Activated CD4-positive, alpha-beta memory T cell treated with anti-CD3 and anti-CD28 coated beads for 36 hours (primary cell): ENCODE results near the gene CPNE4. TPM values are rescaled to one million over a fixed set of nuclear protein-coding genes. Genes with fewer than 3 reads are reported as not detected.
"Not testable (repeated sequence)": the region's sequence is repeated elsewhere in the genome, so short reads cannot be mapped to it uniquely, and the experiment has no call there.

Source experiments
- CTCF ChIA-PET: fragments of 350-600 bp; sonication (Branson Sonifier 250); formaldehyde crosslinking; loops from one replicate; lab custom pipeline; 2021; ENCODE audit warnings: antibody characterized with exemption, inconsistent platforms; lab: Charles Lee
- POLR2A ChIA-PET: fragments of 350-600 bp; sonication (Branson Sonifier 250); formaldehyde crosslinking; loops from one replicate; lab custom pipeline; 2021; ENCODE audit warnings: antibody characterized with exemption; lab: Charles Lee
- DNase-seq: peaks from one replicate; pipeline ENCODE4 v3.0.0-alpha.2; 2020
- H3K27ac Mint-ChIP-seq: one replicate; pipeline ENCODE4 v1.8.0; 2021; ENCODE audit warnings: mixed read lengths
- H3K27me3 Mint-ChIP-seq: one replicate; pipeline ENCODE4 v1.8.0; 2021; ENCODE audit warnings: mixed read lengths
- H3K36me3 Mint-ChIP-seq: one replicate; pipeline ENCODE4 v1.8.0; 2021; ENCODE audit warnings: mixed read lengths
- H3K4me1 Mint-ChIP-seq: one replicate; pipeline ENCODE4 v1.8.0; 2021; ENCODE audit warnings: low read depth, mixed read lengths
- H3K4me3 Mint-ChIP-seq: one replicate; pipeline ENCODE4 v1.8.0; 2021; ENCODE audit warnings: mild to moderate bottlenecking, mixed read lengths
- H3K9me3 Mint-ChIP-seq: one replicate; pipeline ENCODE4 v1.8.0; 2021; ENCODE audit warnings: mixed read lengths
- intact Hi-C: fragments of 100-400 bp; cut with micrococcal nuclease; formaldehyde crosslinking; loops from one replicate; pipeline ENCODE4 v1.15.1; 2023
- total RNA-seq, 2 experiments: library from RNA; stranded (reverse); gene quantifications; one replicate each; pipeline ENCODE4 v1.2.3, GENCODE V29; 2021

CPNE4 gene
- total RNA-seq, 2 experiments from 2014 or later = not detected

- ChIA-PET POLR2A (no interaction called here), CTCF (no interaction called here)
- Mint-ChIP-seq H3K36me3 (no peaks in the 10 kb centered on the region), H3K4me3 (no peak overlapping the region), H3K4me1 (no peaks in the 10 kb centered on the region), H3K27me3 (no peaks in the 10 kb centered on the region), H3K9me3 (no peaks in the 10 kb centered on the region), H3K27ac (no peak overlapping the region)
- intact Hi-C loops = no loop called here
- no peak for DNase-seq
Observed at GRCh38 chr3:131898346-131898745, 136.5 kb downstream of the CPNE4 start.

GRCh38 chr3:131896285-131896684, 138.5 kb downstream of the CPNE4 start:
- no peak for DNase-seq
- ChIA-PET POLR2A (no interaction called here), CTCF (no interaction called here)
- H3K9me3 Mint-ChIP-seq = no peaks in the 10 kb centered on the region
- intact Hi-C loops = no loop called here
- no peak overlapping the region for H3K4me3 Mint-ChIP-seq
- H3K4me1 Mint-ChIP-seq = no peaks in the 10 kb centered on the region
- H3K36me3 Mint-ChIP-seq = no peaks in the 10 kb centered on the region
- no peaks in the 10 kb centered on the region for H3K27me3 Mint-ChIP-seq
- no peak overlapping the region for H3K27ac Mint-ChIP-seq

GRCh38 chr3:131895766-131896165, 139.0 kb downstream of the CPNE4 start:
- no peaks in the 10 kb centered on the region for H3K9me3 Mint-ChIP-seq
- H3K4me3 Mint-ChIP-seq = no peak overlapping the region
- intact Hi-C loops = no loop called here
- H3K27me3 Mint-ChIP-seq = no peaks in the 10 kb centered on the region
- H3K27ac Mint-ChIP-seq = no peak overlapping the region
- no peaks in the 10 kb centered on the region for H3K36me3 Mint-ChIP-seq
- DNase-seq = no peak
- ChIA-PET POLR2A (no interaction called here), CTCF (no interaction called here)
- no peaks in the 10 kb centered on the region for H3K4me1 Mint-ChIP-seq

GRCh38 chr3:131892331-131892730, 142.5 kb downstream of the CPNE4 start:
- intact Hi-C loops = no loop called here
- no peak for DNase-seq
- no peak overlapping the region for H3K27ac Mint-ChIP-seq
- H3K9me3 Mint-ChIP-seq = no peaks in the 10 kb centered on the region
- no peaks in the 10 kb centered on the region for H3K36me3 Mint-ChIP-seq
- peaks cover under 1% of the 10 kb centered on the region for H3K27me3 Mint-ChIP-seq
- H3K4me1 Mint-ChIP-seq = no peaks in the 10 kb centered on the region
- ChIA-PET POLR2A (no interaction called here), CTCF (no interaction called here)
- H3K4me3 Mint-ChIP-seq = no peak overlapping the region

GRCh38 chr3:131885871-131886270, 148.9 kb downstream of the CPNE4 start:
- H3K4me1 Mint-ChIP-seq, H3K36me3 Mint-ChIP-seq, H3K4me3 Mint-ChIP-seq, CTCF ChIA-PET, H3K27ac Mint-ChIP-seq, intact Hi-C loops, POLR2A ChIA-PET, DNase-seq, H3K27me3 Mint-ChIP-seq, H3K9me3 Mint-ChIP-seq: not testable (repeated sequence)

GRCh38 chr3:131883711-131884407, 151.0 kb downstream of the CPNE4 start:
- intact Hi-C loops = no loop called here
- Mint-ChIP-seq H3K9me3 (no peaks in the 10 kb centered on the region), H3K4me1 (no peaks in the 10 kb centered on the region), H3K36me3 (no peaks in the 10 kb centered on the region), H3K27ac (no peak overlapping the region), H3K27me3 (peaks cover 3% of the 10 kb centered on the region), H3K4me3 (no peak overlapping the region)
- POLR2A ChIA-PET = no interaction called here
- no peak for DNase-seq
- CTCF ChIA-PET = no interaction called here

GRCh38 chr3:131883086-131883485, 151.7 kb downstream of the CPNE4 start:
- H3K9me3 Mint-ChIP-seq = no peaks in the 10 kb centered on the region
- H3K4me1 Mint-ChIP-seq = no peaks in the 10 kb centered on the region
- no peak overlapping the region for H3K27ac Mint-ChIP-seq
- intact Hi-C loops = no loop called here
- DNase-seq = no peak
- POLR2A ChIA-PET = no interaction called here
- no peaks in the 10 kb centered on the region for H3K36me3 Mint-ChIP-seq
- H3K27me3 Mint-ChIP-seq = peaks cover 3% of the 10 kb centered on the region
- CTCF ChIA-PET = no interaction called here
- H3K4me3 Mint-ChIP-seq = no peak overlapping the region

GRCh38 chr3:131881777-131882176, 153.0 kb downstream of the CPNE4 start:
- H3K27me3 Mint-ChIP-seq = no peaks in the 10 kb centered on the region
- intact Hi-C loops = no loop called here
- CTCF ChIA-PET = no interaction called here
- H3K4me1 Mint-ChIP-seq = no peaks in the 10 kb centered on the region
- no peak for DNase-seq
- H3K27ac Mint-ChIP-seq = no peak overlapping the region
- H3K36me3 Mint-ChIP-seq = no peaks in the 10 kb centered on the region
- POLR2A ChIA-PET = no interaction called here
- H3K9me3 Mint-ChIP-seq = no peaks in the 10 kb centered on the region
- no peak overlapping the region for H3K4me3 Mint-ChIP-seq

GRCh38 chr3:131880948-131881347, 153.9 kb downstream of the CPNE4 start:
- no peaks in the 10 kb centered on the region for H3K36me3 Mint-ChIP-seq
- no peak for DNase-seq
- intact Hi-C loops = no loop called here
- no peaks in the 10 kb centered on the region for H3K4me1 Mint-ChIP-seq
- CTCF ChIA-PET = interaction anchor here (0.5 kb wide), 1 partner anchor 311 kb away, joined by 4 read pairs; no protein-coding TSS in a partner anchor
- H3K27ac Mint-ChIP-seq = no peak overlapping the region
- H3K9me3 Mint-ChIP-seq = no peaks in the 10 kb centered on the region
- H3K27me3 Mint-ChIP-seq = no peaks in the 10 kb centered on the region
- POLR2A ChIA-PET = no interaction called here
- H3K4me3 Mint-ChIP-seq = no peak overlapping the region

- intact Hi-C loops = no loop called here
- POLR2A ChIA-PET = no interaction called here
Observed at GRCh38 chr3:131868203-131868602, 166.6 kb downstream of the CPNE4 start.

GRCh38 chr3:131856171-131856570, 178.6 kb downstream of the CPNE4 start:
- no peak overlapping the region for H3K4me3 Mint-ChIP-seq
- H3K27me3 Mint-ChIP-seq = peaks cover 2% of the 10 kb centered on the region
- no peaks in the 10 kb centered on the region for H3K4me1 Mint-ChIP-seq
- ChIA-PET POLR2A (no interaction called here), CTCF (no interaction called here)
- H3K27ac Mint-ChIP-seq = no peak overlapping the region
- DNase-seq = no peak
- H3K36me3 Mint-ChIP-seq = no peaks in the 10 kb centered on the region
- intact Hi-C loops = no loop called here
- no peaks in the 10 kb centered on the region for H3K9me3 Mint-ChIP-seq

More at GRCh38 chr3:131868203-131868602, 166.6 kb downstream of the CPNE4 start:
- H3K4me1 Mint-ChIP-seq = no peaks in the 10 kb centered on the region
- no peak for DNase-seq
- CTCF ChIA-PET = no interaction called here
- peaks cover 2% of the 10 kb centered on the region for H3K27me3 Mint-ChIP-seq
- no peak overlapping the region for H3K27ac Mint-ChIP-seq
- no peaks in the 10 kb centered on the region for H3K36me3 Mint-ChIP-seq
- no peaks in the 10 kb centered on the region for H3K9me3 Mint-ChIP-seq
- no peak overlapping the region for H3K4me3 Mint-ChIP-seq

- no peaks in the 10 kb centered on the region for H3K4me1 Mint-ChIP-seq
- intact Hi-C loops = no loop called here
- no peak overlapping the region for H3K4me3 Mint-ChIP-seq
- no peak overlapping the region for H3K27ac Mint-ChIP-seq
- H3K27me3 Mint-ChIP-seq = peaks cover 5% of the 10 kb centered on the region
- ChIA-PET CTCF (no interaction called here), POLR2A (no interaction called here)
- H3K9me3 Mint-ChIP-seq = no peaks in the 10 kb centered on the region
- H3K36me3 Mint-ChIP-seq = no peaks in the 10 kb centered on the region
- no peak for DNase-seq
Observed at GRCh38 chr3:131850223-131850622, 184.6 kb downstream of the CPNE4 start.

- CTCF ChIA-PET = no interaction called here
- Mint-ChIP-seq H3K4me3 (no peak overlapping the region), H3K27me3 (peaks cover 5% of the 10 kb centered on the region), H3K9me3 (no peaks in the 10 kb centered on the region), H3K4me1 (no peaks in the 10 kb centered on the region), H3K27ac (no peak overlapping the region), H3K36me3 (no peaks in the 10 kb centered on the region)
- intact Hi-C loops = no loop called here
- DNase-seq = no peak
- POLR2A ChIA-PET = no interaction called here
Observed at GRCh38 chr3:131849616-131850015, 185.2 kb downstream of the CPNE4 start.
